ENCODE results near the gene ROCK2. TPM values are rescaled to one million over a fixed set of nuclear protein-coding genes. Genes with fewer than 3 reads are reported as not detected.

Gene ROCK2
- total and polyA plus RNA-seq, 2 donors (not counting 1 experiment from before 2014, with no cell fraction given): 2.3 to 30.2 TPM

- POLR2A ChIA-PET: interaction anchor here (1.0 to 1.7 kb wide), 3 partner anchors 21 to 189 kb away, joined by 3 to 11 read pairs (median 4); partner anchors contain the start of gene ROCK2
- ATAC-seq (ENCODE audit: low read depth) (peak; percentile 89), DNase-seq (peak; percentile 96)
- Histone ChIP-seq H3K36me3 (replicated peaks in 1 of 2; ENCODE audit: control extremely low read depth in 1 of 2, control insufficient read depth in 1 of 2, extremely low read depth in 1 of 2, insufficient read depth in 2 of 2, low read length in 1 of 2) (no peaks in the 10 kb centered on the region), H3K9me3 (ENCODE audit: control extremely low read depth in 1 of 3, control insufficient read depth in 2 of 3, insufficient read depth in 1 of 3, low read length in 2 of 3) (peaks cover 0 to 3% (median 0%) of the 10 kb centered on the region in 3 donors), H3K27me3 (replicated peaks in 1 of 4; ENCODE audit: control extremely low read depth in 1 of 4, control insufficient read depth in 3 of 4, insufficient read depth in 4 of 4, low read length in 3 of 4) (peaks cover 0 to 5% (median 0%) of the 10 kb centered on the region in 4 experiments), H3K4me3 (ENCODE audit: control extremely low read depth in 1 of 5, extremely low read depth in 1 of 5, insufficient read depth in 1 of 5, low read depth in 2 of 5, low read length in 4 of 5) (peak overlapping the region; percentile 30 to 87 (median 81)), H3K79me2 (ENCODE audit: control insufficient read depth, insufficient read depth, low read length) (peaks cover 17% of the 10 kb centered on the region), H4K20me1 (ENCODE audit: control insufficient read depth, insufficient read depth, low read length, poor library complexity, severe bottlenecking) (peaks cover 13% of the 10 kb centered on the region), H3K9ac (ENCODE audit: low read length) (peak overlapping the region; percentile 79), H3K4me2 (replicated peaks; ENCODE audit: low read depth, low read length, poor library complexity, severe bottlenecking) (peak overlapping the region; percentile 99), H3K27ac (ENCODE audit: low read length in 2 of 2) (peak overlapping the region; percentile 89 to 93), H3K4me1 (ENCODE audit: control insufficient read depth in 2 of 2, insufficient read depth in 2 of 2, low read length in 2 of 2) (peaks cover 15 to 20% of the 10 kb centered on the region in 2 donors), H2AFZ (ENCODE audit: insufficient read depth, low read depth, low read length, poor library complexity, severe bottlenecking) (peak overlapping the region; percentile 94)
- Mint-ChIP-seq H3K4me1 (peaks cover 18% of the 10 kb centered on the region), H3K4me3 (peak overlapping the region; percentile 88), H3K27me3 (no peaks in the 10 kb centered on the region), H3K9me3 (ENCODE audit: insufficient read depth) (no peaks in the 10 kb centered on the region), H3K27ac (peak overlapping the region; percentile 93)
- TF ChIP-seq EZH2 (IDR thresholded peaks at IDR 0.05; ENCODE audit: borderline replicate concordance, insufficient read depth, low read depth, low read length, poor library complexity, severe bottlenecking): no peak
- no peak for TF ChIP-seq CTCF (IDR thresholded peaks at IDR 0.05)
- WGBS (ENCODE audit: insufficient coverage): 1% methylated on average over 15 of the region's 49 CpGs
- CTCF ChIA-PET: interaction anchor here (1.4 to 4.3 kb wide), 2 partner anchors 22 to 323 kb away, joined by 3 to 35 read pairs; a partner anchor contains a TSS
- intact Hi-C loops (cut with micrococcal nuclease): loop anchor here (1.0 to 10.0 kb wide), 7 partner anchors 23 to 1110 kb away; partner anchors contain the start of genes KLF11, ODC1, PDIA6 and ROCK2
Measured at GRCh38 chr2:11154923-11155380, 189.5 kb downstream of the ROCK2 start.
